GM12878 (cell line): ENCODE measurements around the gene GABRP. TPM values are rescaled to one million over a fixed set of nuclear protein-coding genes. Genes with fewer than 3 reads are reported as not detected.

ENCODE experiments used
- ATAC-seq: fragments of 200-7000 bp; cut with Tn5 transposase; 3 replicates; pipeline ENCODE4 v1.9.1; 2020; ENCODE audit warnings: mild to moderate bottlenecking, moderate library complexity
- BruUV-seq: library from RNA; stranded (reverse); fragments of 400-500 nt; replicated peaks from 2 replicates; lab custom pipeline; 2021; lab: Mats Ljungman, UMichigan
- CTCF ChIA-PET: fragments of 300-600 bp; sonication (Branson Sonifier 250); formaldehyde crosslinking; extraction: SDS; loops from one replicate; lab custom pipeline; 2021; ENCODE audit warnings: inconsistent platforms; lab: Yijun Ruan, JAX
- POLR2A ChIA-PET: fragments of 350-600 bp; formaldehyde crosslinking; extraction: SDS; loops from one replicate; lab custom pipeline; 2021; ENCODE audit warnings: inconsistent platforms; lab: Charles Lee
- RAD21 ChIA-PET: fragments of 300-600 bp; sonication (Branson Sonifier 250); formaldehyde crosslinking; loops from one replicate; lab custom pipeline; 2023; ENCODE audit warnings: antibody characterized with exemption; ENCODE audit not compliant: unreplicated experiment; lab: Charles Lee
- SMC1A ChIA-PET: fragments of 300-600 bp; sonication (Branson Sonifier 250); formaldehyde crosslinking; loops from one replicate; lab custom pipeline; 2023; ENCODE audit not compliant: unreplicated experiment, uncharacterized antibody; lab: Charles Lee
- DNase-seq: peaks from one replicate; pipeline ENCODE4 v3.0.0-alpha.2; 2011; ENCODE audit warnings: low read depth, low spot score
- FAIRE-seq: peaks from 3 replicates; lab custom pipeline; 2011; peaks lifted over from hg19 to GRCh38; lab: Jason Lieb, UNC
- H2AFZ ChIP-seq: 2 replicates; pipeline ENCODE4 v1.6.0; 2011; ENCODE audit warnings: low read depth, low read length, control low read depth; ENCODE audit not compliant: control insufficient read depth
- H3K27ac ChIP-seq: 2 replicates; pipeline ENCODE4 v1.5.1; 2011; ENCODE audit warnings: control low read depth; ENCODE audit not compliant: control insufficient read depth, insufficient read depth
- H3K27me3 ChIP-seq, 2 experiments: replicated peaks in 1 of 2; 2 replicates each; pipeline versions ENCODE4 v1.6.0 to v1.6.1; 2011; ENCODE audit warnings: low read length in 1 of 2; ENCODE audit not compliant: control insufficient read depth in 2 of 2, insufficient read depth in 2 of 2
- H3K36me3 ChIP-seq, 2 experiments: 2 replicates each; pipeline ENCODE4 v1.5.1; 2011; ENCODE audit warnings: low read length in 1 of 2; ENCODE audit not compliant: control insufficient read depth in 2 of 2, insufficient read depth in 2 of 2
- H3K4me1 ChIP-seq: 2 replicates; pipeline ENCODE4 v1.6.1; 2011; ENCODE audit warnings: mild to moderate bottlenecking, low read length, moderate library complexity, mixed read lengths; ENCODE audit not compliant: control insufficient read depth, insufficient read depth
- H3K4me2 ChIP-seq: 2 replicates; pipeline ENCODE4 v1.6.0; 2011; ENCODE audit warnings: control low read depth; ENCODE audit not compliant: control insufficient read depth, insufficient read depth
- H3K4me3 ChIP-seq: fragments of 200-600 bp; sonication (generic); 2 replicates; pipeline ENCODE4 v1.5.1; 2016
- H3K79me2 ChIP-seq: 2 replicates; pipeline ENCODE4 v1.6.0; 2011; ENCODE audit warnings: low read length; ENCODE audit not compliant: control insufficient read depth, insufficient read depth
- H3K9ac ChIP-seq: 2 replicates; pipeline ENCODE4 v1.8.0; 2011; ENCODE audit warnings: low read length, control low read depth, mixed read lengths; ENCODE audit not compliant: control insufficient read depth, insufficient read depth
- H3K9me3 ChIP-seq: replicated peaks from 3 replicates; pipeline ENCODE4 v1.5.1; 2011; ENCODE audit warnings: mild to moderate bottlenecking, low read length; ENCODE audit not compliant: control insufficient read depth, insufficient read depth
- H4K20me1 ChIP-seq: 2 replicates; pipeline ENCODE4 v1.6.0; 2011; ENCODE audit not compliant: control insufficient read depth, insufficient read depth
- ETV6 ChIP-seq, 2 experiments: fragments of 450-650 bp in 1 of 2; IDR thresholded peaks in 1 of 2; conservative IDR thresholded peaks in 1 of 2; 2 replicates each; pipeline ENCODE4 v1.6.1; 2014; ENCODE audit warnings: antibody characterized with exemption in 1 of 2, borderline replicate concordance in 1 of 2, low read depth in 1 of 2, mild to moderate bottlenecking in 1 of 2, moderate library complexity in 1 of 2
- SKIL ChIP-seq: fragments of 450-650 bp; IDR thresholded peaks from 2 replicates; pipeline ENCODE4 v1.6.1; 2017; ENCODE audit warnings: mild to moderate bottlenecking, low read depth, inconsistent platforms; ENCODE audit not compliant: poor library complexity, severe bottlenecking
- WGBS: methylation state at CpG from one replicate; pipeline ENCODE4 v1.1.6; 2016; ENCODE audit warnings: low lambda C conversion rate; ENCODE audit not compliant: insufficient replicate concordance, insufficient coverage; ENCODE audit errors: missing lambda C conversion rate; 5-methylcytosine and 5-hydroxymethylcytosine counted together
- in situ Hi-C: fragments of 300-500 bp; cut with MboI; formaldehyde crosslinking; loops from 9 replicates; pipeline ENCODE4 v1.14.3; 2018; ENCODE audit warnings: mixed read lengths
- intact Hi-C: fragments of 100-400 bp; cut with micrococcal nuclease; formaldehyde crosslinking; loops from one replicate; pipeline ENCODE4 v1.14.2; 2022; ENCODE audit not compliant: unreplicated experiment
- polyA plus RNA-seq, 11 experiments: library from polyadenylated mRNA; depleted of rRNA in 4 of 11; unstranded in 6 of 11; stranded (reverse) in 5 of 11; fragments of >200 nt; fragmentation: Nextera tagmentation in 4 of 11; fragmentation: Illumina TruSeq in 1 of 11; extraction: Ambion mirVana in 4 of 11; extraction: Trizol in 1 of 11; gene quantifications; 1 replicate in 1 of 11; 2 replicates in 10 of 11; pipeline versions ENCODE4 v1.2.1 to v1.2.3, GENCODE V29; 2011 to 2016; ENCODE audit warnings: inconsistent platforms in 2 of 11, missing spikeins in 2 of 11, low read depth in 1 of 11
- total RNA-seq, 4 experiments: library from RNA; depleted of rRNA in 3 of 4; stranded (reverse); fragments of >200 nt in 3 of 4; fragmentation: Illumina TruSeq in 1 of 4; extraction: Trizol in 1 of 4; gene quantifications; 2 replicates each; pipeline versions ENCODE4 v1.2.1 to v1.2.3, GENCODE V29; 2013 to 2021

The GABRP gene
- total and polyA plus RNA-seq, 10 of the 15 experiments (the other 5 are each of a cell fraction or from before 2014, with no cell fraction given): 0.04 TPM; not detected in 9

- intact Hi-C loops: loop anchor here (5.0 to 10.0 kb wide), 3 partner anchors 103 to 602 kb away; no protein-coding TSS in a partner anchor
Observed at GRCh38 chr5:170740551-170741205, 42.8 kb upstream of the GABRP start.

More at GRCh38 chr5:170740551-170741205, 42.8 kb upstream of the GABRP start:
- Histone ChIP-seq H3K9me3 (no peaks in the 10 kb centered on the region), H3K4me3 (no peak overlapping the region), H3K27me3 (peaks cover 0 to 7% of the 10 kb centered on the region in 2 experiments; a peak in 3 of 4 replicates), H3K4me1 (no peaks in the 10 kb centered on the region), H3K27ac (no peak overlapping the region), H2AFZ (no peak overlapping the region), H3K79me2 (no peaks in the 10 kb centered on the region), H3K4me2 (no peak overlapping the region), H3K9ac (no peak overlapping the region), H4K20me1 (no peaks in the 10 kb centered on the region), H3K36me3 (no peaks in the 10 kb centered on the region)
- WGBS: 50% methylated on average over 3 of the region's 3 CpGs
- POLR2A ChIA-PET: no interaction called here
- RAD21 ChIA-PET: interaction anchor here (1.3 kb wide), 1 partner anchor 50 kb away, joined by 3 read pairs; no protein-coding TSS in a partner anchor
- ATAC-seq: no peak
- BruUV-seq: no TSS peak
- in situ Hi-C loops: no loop called here
- no peak for FAIRE-seq
- no peak for TF ChIP-seq SKIL
- no peak for TF ChIP-seq ETV6 (conservative IDR thresholded peaks at IDR 0.05 in 1 of 2, IDR thresholded peaks at IDR 0.05 in 1 of 2; ENCODE audit: borderline replicate concordance in 1 of 2, low read depth in 1 of 2)
- DNase-seq: no peak
- CTCF ChIA-PET: interaction anchor here (0.5 to 7.3 kb wide), 4 partner anchors 9 to 621 kb away, joined by 3 to 106 read pairs (median 4); no protein-coding TSS in a partner anchor
- SMC1A ChIA-PET: no interaction called here
